Karpas-422 (cell line): ENCODE data around the gene MR1. TPM values are rescaled to one million over a fixed set of nuclear protein-coding genes. Genes with fewer than 3 reads are reported as not detected.

Source experiments
- DNase-seq: peaks from one replicate; pipeline ENCODE4 v3.0.0-alpha.2; 2015
- H2AFZ ChIP-seq: fragments of 200-600 bp; sonication (generic); 2 replicates; pipeline ENCODE4 v1.6.1; 2014; ENCODE audit warnings: antibody characterized with exemption, low read length, mixed read lengths
- H3K27ac ChIP-seq: fragments of 200-600 bp; sonication (generic); 2 replicates; pipeline ENCODE4 v1.5.1; 2014; ENCODE audit warnings: mild to moderate bottlenecking, low read length, moderate library complexity
- H3K27me3 ChIP-seq: fragments of 200-600 bp; sonication (generic); 2 replicates; pipeline ENCODE4 v1.6.1; 2014; ENCODE audit warnings: low read length, mixed read lengths
- H3K36me3 ChIP-seq: fragments of 200-600 bp; sonication (generic); 2 replicates; pipeline ENCODE4 v1.6.1; 2014; ENCODE audit warnings: low read length, mixed read lengths; ENCODE audit not compliant: insufficient read depth
- H3K4me1 ChIP-seq: fragments of 200-600 bp; sonication (generic); 2 replicates; pipeline ENCODE4 v1.6.1; 2014; ENCODE audit warnings: mild to moderate bottlenecking, low read length, mixed read lengths
- H3K4me2 ChIP-seq: fragments of 200-600 bp; sonication (generic); 2 replicates; pipeline ENCODE4 v1.6.1; 2014; ENCODE audit warnings: low read length, low read depth, mild to moderate bottlenecking; ENCODE audit not compliant: poor library complexity, severe bottlenecking
- H3K4me3 ChIP-seq: fragments of 200-600 bp; sonication (generic); 2 replicates; pipeline ENCODE4 v1.5.1; 2014; ENCODE audit warnings: mild to moderate bottlenecking, antibody characterized with exemption, low read length, mixed read lengths
- H3K79me2 ChIP-seq: fragments of 200-600 bp; sonication (generic); 2 replicates; pipeline ENCODE4 v1.6.1; 2014; ENCODE audit warnings: mild to moderate bottlenecking, low read length, mixed read lengths
- H3K9ac ChIP-seq: fragments of 200-600 bp; sonication (generic); 2 replicates; pipeline ENCODE4 v1.6.0; 2014; ENCODE audit warnings: low read length
- H3K9me2 ChIP-seq: fragments of 200-600 bp; sonication (generic), shearing (Covaris generic); replicated peaks from 2 replicates; pipeline ENCODE4 v1.6.0; 2014; ENCODE audit warnings: mild to moderate bottlenecking, low read length, moderate library complexity; ENCODE audit not compliant: insufficient read depth
- H3K9me3 ChIP-seq: fragments of 300-700, 200-600 bp; sonication (generic); 2 replicates; pipeline ENCODE4 v1.6.1; 2014; ENCODE audit warnings: low read length, mixed read lengths
- H4K20me1 ChIP-seq: fragments of 200-600 bp; sonication (generic); 2 replicates; pipeline ENCODE4 v1.6.1; 2014; ENCODE audit warnings: mild to moderate bottlenecking, antibody characterized with exemption, low read length, low read depth; ENCODE audit not compliant: insufficient read depth
- total RNA-seq: library from RNA; depleted of rRNA; stranded (reverse); fragments of >200 nt; shearing (Covaris generic); gene quantifications from 2 replicates; pipeline ENCODE4 v1.2.3, GENCODE V29; 2014; ENCODE audit warnings: low replicate concordance

MR1 gene
- total RNA-seq, 1 experiment from 2014 or later: 37.3 TPM

DNA sequence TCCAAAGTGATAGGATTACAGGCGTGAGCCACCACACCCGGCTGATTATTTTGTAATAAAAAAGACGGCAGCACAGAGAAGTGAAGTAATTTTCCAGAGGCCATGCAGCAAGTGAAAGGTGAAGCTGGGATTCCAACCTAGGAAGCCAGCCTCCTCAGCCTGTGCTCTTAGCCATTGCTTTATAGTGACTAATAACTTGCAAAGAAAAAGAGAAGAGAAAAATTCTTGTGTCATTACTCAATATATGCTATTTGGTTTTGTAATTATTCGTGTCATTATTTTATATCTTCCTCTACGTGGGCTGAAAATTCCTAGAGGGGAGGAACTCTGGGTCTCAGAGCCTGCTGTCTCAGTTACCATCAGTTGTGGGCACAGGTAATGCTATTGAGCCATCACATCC lies 53.1 kb downstream of the MR1 start:
- no peaks in the 10 kb centered on the region for H3K9me3 ChIP-seq
- peak overlapping the region; percentile 94 for H3K4me2 ChIP-seq
- H3K36me3 ChIP-seq: no peaks in the 10 kb centered on the region
- no peak overlapping the region for H3K4me3 ChIP-seq
- no peaks in the 10 kb centered on the region for H3K27me3 ChIP-seq
- H3K4me1 ChIP-seq: peaks cover 33% of the 10 kb centered on the region
- no peak overlapping the region for H3K27ac ChIP-seq
- H3K9me2 ChIP-seq: no peaks in the 10 kb centered on the region
- peaks cover 24% of the 10 kb centered on the region for H4K20me1 ChIP-seq
- no peaks in the 10 kb centered on the region for H3K79me2 ChIP-seq
- no peak overlapping the region for H2AFZ ChIP-seq
- H3K9ac ChIP-seq: no peak overlapping the region
- peak; percentile 21 for DNase-seq

DNA sequence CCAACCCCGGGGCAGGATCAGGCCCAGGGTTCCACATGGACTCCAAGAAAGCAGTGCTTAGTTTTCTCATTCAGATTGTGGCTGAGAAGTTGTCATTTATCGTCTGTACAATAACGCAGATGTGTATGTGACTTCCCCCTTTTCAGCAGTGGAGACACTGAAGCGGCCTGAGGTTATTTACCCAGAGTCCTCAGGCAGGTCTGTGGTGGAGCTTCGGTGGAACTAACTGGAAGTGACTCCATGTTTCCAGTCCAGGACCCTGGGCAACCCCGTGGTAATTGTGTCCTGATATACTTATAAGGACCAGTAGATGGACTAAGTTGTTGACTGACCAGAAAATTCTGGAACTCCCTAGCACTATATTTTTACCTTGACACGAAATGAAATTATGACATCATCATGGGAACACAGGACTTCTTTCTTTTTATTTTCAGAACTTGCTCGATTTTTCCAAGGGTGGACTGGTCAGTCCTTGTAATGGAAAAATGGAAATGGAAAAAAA lies 53.7 kb downstream of the MR1 start:
- H3K9ac ChIP-seq: peak overlapping the region; percentile 62
- H3K4me2 ChIP-seq: peak overlapping the region; percentile 94
- no peaks in the 10 kb centered on the region for H3K27me3 ChIP-seq
- peaks cover 27% of the 10 kb centered on the region for H4K20me1 ChIP-seq
- no peaks in the 10 kb centered on the region for H3K79me2 ChIP-seq
- peak; percentile 74 for DNase-seq
- no peak overlapping the region for H3K27ac ChIP-seq
- H3K4me1 ChIP-seq: peaks cover 33% of the 10 kb centered on the region
- no peaks in the 10 kb centered on the region for H3K9me2 ChIP-seq
- H3K9me3 ChIP-seq: no peaks in the 10 kb centered on the region
- H3K4me3 ChIP-seq: peak overlapping the region; percentile 81
- no peaks in the 10 kb centered on the region for H3K36me3 ChIP-seq
- no peak overlapping the region for H2AFZ ChIP-seq

DNA sequence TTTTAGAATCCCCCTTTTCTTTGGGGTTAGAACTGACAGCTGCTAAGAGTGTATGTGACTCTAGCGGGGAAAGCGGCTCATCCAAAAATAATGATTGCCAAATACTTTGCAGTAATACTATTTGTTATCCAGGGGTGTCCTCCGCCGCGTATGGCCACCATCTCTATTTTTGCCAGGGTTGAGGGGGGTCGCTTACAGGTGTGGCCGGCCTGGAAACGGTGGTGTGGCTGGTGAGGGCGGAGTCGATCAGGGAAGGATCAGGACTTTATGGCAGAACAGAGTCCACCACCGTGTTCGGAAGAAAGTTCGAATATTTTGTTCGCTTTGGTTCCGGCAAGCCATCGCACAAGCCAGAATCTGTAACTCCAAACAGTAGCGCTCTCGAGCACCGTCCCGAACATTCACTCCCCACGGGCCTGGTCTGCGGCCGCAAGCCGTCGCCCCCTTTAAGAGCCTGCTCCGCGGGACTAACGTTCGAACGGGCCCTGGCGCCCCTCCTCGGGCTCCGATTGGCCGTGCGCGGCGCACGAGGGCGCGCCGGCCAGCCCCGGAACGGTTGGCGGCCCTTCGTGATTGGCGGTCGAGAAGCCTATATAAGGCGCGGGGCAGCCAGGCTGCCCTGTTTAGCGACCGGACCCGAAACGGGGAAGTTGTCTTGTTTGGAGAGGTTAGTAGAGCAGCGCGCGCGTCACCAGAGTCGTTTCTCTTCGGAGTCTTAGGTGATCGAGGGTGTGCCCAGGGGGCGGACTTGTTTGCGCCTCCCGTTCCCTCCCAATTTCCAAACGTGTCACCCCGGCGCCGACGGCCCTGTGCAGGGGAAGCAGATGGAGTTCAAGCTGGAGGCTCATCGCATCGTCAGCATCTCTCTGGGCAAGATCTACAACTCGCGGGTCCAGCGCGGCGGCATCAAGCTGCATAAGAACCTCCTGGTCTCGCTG lies 54.6 kb downstream of the MR1 start, which contains the start of gene IER5:
Gene IER5, plus strand, starts transcription at position 622 of the 938 bp plus-strand sequence. Its CDS starts 203 bp downstream, at position 825.
- Histone ChIP-seq H3K27me3 (no peaks in the 10 kb centered on the region), H3K36me3 (no peaks in the 10 kb centered on the region), H4K20me1 (peaks cover 36% of the 10 kb centered on the region), H2AFZ (peak within 1 kb of the TSS; percentile 90), H3K27ac (no peak within 1 kb of the TSS), H3K4me2 (peak within 1 kb of the TSS; percentile 94), H3K4me1 (peaks cover 33% of the 10 kb centered on the region), H3K9me2 (no peaks in the 10 kb centered on the region), H3K9ac (peak within 1 kb of the TSS; percentile 76), H3K79me2 (no peaks in the 10 kb centered on the region), H3K4me3 (peak within 1 kb of the TSS; percentile 81), H3K9me3 (no peaks in the 10 kb centered on the region)
- DNase-seq: peak; percentile 98

DNA sequence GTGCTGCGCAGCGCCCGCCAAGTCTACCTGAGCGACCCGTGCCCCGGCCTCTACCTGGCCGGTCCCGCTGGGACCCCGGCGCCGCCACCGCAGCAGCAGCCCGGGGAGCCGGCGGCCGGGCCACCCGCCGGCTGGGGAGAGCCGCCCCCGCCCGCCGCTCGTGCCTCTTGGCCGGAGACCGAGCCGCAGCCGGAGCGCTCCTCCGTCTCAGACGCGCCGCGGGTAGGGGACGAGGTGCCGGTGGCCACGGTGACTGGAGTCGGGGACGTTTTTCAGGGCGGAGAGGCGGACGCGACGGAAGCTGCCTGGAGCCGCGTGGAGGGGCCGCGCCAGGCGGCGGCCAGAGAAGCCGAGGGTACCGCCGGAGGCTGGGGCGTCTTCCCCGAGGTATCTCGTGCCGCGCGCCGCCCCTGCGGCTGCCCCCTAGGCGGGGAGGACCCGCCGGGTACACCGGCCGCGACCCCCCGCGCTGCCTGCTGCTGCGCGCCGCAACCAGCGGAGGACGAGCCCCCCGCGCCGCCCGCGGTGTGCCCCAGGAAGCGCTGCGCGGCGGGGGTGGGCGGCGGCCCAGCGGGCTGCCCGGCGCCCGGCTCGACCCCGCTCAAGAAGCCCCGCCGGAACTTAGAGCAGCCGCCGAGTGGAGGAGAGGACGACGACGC lies 55.4 kb downstream of the MR1 start:
- peak overlapping the region; percentile 76 for H3K9ac ChIP-seq
- DNase-seq: peak; percentile 71
- peak overlapping the region; percentile 81 for H3K4me3 ChIP-seq
- no peaks in the 10 kb centered on the region for H3K79me2 ChIP-seq
- peaks cover 33% of the 10 kb centered on the region for H3K4me1 ChIP-seq
- 0 out of 2 replicates have a peak overlapping the region, but pooled peaks have one; percentile 79 for H2AFZ ChIP-seq
- no peaks in the 10 kb centered on the region for H3K27me3 ChIP-seq
- H3K4me2 ChIP-seq: peak overlapping the region; percentile 94
- H3K36me3 ChIP-seq: no peaks in the 10 kb centered on the region
- H3K27ac ChIP-seq: no peak overlapping the region
- no peaks in the 10 kb centered on the region for H3K9me2 ChIP-seq
- H3K9me3 ChIP-seq: no peaks in the 10 kb centered on the region
- peaks cover 36% of the 10 kb centered on the region for H4K20me1 ChIP-seq

DNA sequence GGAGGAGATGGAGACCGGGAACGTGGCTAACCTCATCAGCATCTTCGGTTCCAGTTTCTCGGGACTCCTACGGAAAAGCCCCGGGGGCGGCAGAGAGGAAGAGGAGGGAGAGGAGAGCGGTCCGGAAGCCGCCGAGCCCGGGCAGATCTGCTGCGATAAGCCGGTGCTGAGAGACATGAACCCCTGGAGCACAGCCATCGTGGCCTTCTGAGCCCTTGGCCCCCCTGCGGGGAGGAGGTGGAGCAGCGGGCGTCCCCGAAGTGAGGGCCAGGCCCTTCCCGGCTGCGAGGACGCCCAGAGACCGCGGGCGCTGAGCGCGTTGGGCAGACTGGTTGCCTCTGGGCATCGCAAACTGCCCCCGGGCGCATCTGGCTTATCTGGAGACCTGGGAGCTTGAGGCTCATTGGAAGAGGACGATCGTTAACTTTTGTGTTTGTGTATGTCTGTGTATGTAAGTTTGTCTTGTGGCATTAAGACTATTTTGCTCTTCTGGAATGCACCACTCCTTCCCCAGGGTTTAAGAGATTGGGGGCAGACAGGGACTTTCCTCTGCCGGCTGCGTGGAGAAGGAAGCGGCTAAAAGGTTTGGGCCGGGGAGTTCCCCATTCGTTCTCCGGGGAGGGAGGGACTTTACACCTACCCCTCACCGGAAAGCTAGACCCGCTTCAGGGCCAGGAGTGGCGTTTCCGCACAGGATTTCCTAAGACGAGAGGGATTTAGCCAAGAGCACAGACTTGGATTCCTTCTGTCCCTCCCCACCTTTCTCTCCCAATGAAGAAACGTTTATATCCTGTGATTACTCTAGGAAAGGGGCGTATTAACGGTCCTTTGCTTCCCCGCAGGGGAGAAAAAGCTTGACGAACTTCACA lies 56.1 kb downstream of the MR1 start:
- peak; percentile 75 for DNase-seq
- Histone ChIP-seq H3K79me2 (no peaks in the 10 kb centered on the region), H3K9me2 (no peaks in the 10 kb centered on the region), H3K9me3 (no peaks in the 10 kb centered on the region), H3K4me1 (peaks cover 33% of the 10 kb centered on the region), H3K9ac (peak overlapping the region; percentile 76), H3K36me3 (no peaks in the 10 kb centered on the region), H4K20me1 (peaks cover 36% of the 10 kb centered on the region), H3K4me2 (peak overlapping the region; percentile 94), H3K27me3 (no peaks in the 10 kb centered on the region), H3K4me3 (peak overlapping the region; percentile 81), H2AFZ (peak overlapping the region; percentile 25; the same call in 1 of the 2 replicates), H3K27ac (no peak overlapping the region)

DNA sequence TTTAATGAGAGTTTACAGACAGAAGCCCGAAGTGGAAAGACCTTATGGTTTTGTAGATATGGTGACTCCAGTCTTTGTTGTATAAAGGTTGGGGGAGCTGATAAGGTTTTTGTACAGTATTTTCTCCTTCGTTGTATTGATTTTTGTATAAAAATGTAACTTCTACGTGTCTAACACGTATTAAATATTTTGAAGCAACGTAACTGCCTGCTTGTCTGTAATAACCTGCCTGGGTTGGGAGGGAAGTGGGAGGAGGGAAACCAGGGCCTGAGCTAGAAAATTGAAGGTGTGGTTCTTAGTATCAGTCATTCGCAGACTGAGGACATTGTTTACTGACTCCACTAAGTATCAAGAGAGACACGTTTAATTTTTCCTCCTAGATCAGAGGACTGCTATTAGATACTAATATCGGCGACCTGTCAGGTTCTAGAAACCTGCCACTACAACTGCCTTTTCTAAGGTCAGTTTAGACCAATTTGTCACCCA lies 56.9 kb downstream of the MR1 start:
- H3K4me2 ChIP-seq: peak overlapping the region; percentile 94
- H3K9me2 ChIP-seq: no peaks in the 10 kb centered on the region
- H3K9me3 ChIP-seq: no peaks in the 10 kb centered on the region
- DNase-seq: peak; percentile 43
- no peak overlapping the region for H2AFZ ChIP-seq
- no peaks in the 10 kb centered on the region for H3K79me2 ChIP-seq
- H3K4me3 ChIP-seq: peak overlapping the region; percentile 81
- peak overlapping the region; percentile 76 for H3K9ac ChIP-seq
- no peaks in the 10 kb centered on the region for H3K27me3 ChIP-seq
- H3K36me3 ChIP-seq: no peaks in the 10 kb centered on the region
- H3K27ac ChIP-seq: no peak overlapping the region
- peaks cover 36% of the 10 kb centered on the region for H4K20me1 ChIP-seq
- H3K4me1 ChIP-seq: peaks cover 33% of the 10 kb centered on the region

DNA sequence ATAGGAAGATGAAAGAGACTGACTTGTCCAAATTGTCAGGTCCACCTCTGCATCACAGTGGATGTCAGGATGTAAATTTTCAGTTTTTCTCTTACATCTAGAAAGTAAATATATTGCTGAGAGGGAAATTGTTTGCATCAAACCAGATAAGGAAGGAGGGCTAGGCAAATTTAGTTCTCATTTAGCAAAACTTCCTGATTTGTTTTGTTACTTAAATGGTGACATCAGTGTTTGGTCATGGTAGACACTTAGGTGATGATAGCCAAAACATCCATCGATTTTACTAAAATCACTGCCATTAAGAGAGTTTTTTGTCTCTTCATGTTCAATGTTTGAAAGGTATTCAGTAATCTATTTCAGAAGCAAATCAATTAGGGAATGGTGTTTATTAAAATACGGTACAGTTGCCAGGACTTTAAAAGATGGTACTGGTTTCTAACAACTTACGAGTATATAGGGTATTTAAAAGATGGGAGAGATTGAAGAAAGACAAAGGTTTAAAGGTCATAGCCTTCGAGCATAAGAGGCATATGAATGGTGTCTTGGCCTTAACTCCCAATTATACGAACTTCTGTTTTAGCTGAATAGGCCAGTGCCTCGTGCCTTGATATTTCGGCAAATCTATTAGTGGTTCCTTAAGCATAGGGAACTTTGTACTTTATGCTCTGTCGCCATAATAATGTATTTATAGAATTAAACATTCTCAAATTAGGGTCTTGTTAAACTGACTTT lies 57.7 kb downstream of the MR1 start:
- Histone ChIP-seq H3K27ac (no peak overlapping the region), H3K4me1 (peaks cover 33% of the 10 kb centered on the region), H2AFZ (no peak overlapping the region), H3K36me3 (no peaks in the 10 kb centered on the region), H4K20me1 (peaks cover 36% of the 10 kb centered on the region), H3K4me3 (no peak overlapping the region), H3K27me3 (no peaks in the 10 kb centered on the region), H3K9ac (no peak overlapping the region), H3K79me2 (no peaks in the 10 kb centered on the region), H3K9me2 (no peaks in the 10 kb centered on the region), H3K4me2 (peak overlapping the region; percentile 94), H3K9me3 (no peaks in the 10 kb centered on the region)
- DNase-seq: peak; percentile 40
